Spleen (tissue), 7 donors: ENCODE measurements around the gene ANXA7.

Experiments
- POLR2A ChIP-seq, 3 donors: fragments of 450-650 bp; IDR thresholded peaks; one replicate each; pipeline ENCODE4 v1.5.1; 2017; ENCODE audit warnings: antibody characterized with exemption in 3 of 3, mild to moderate bottlenecking in 1 of 3
- POLR2AphosphoS5 ChIP-seq, 3 donors: sonication (generic); formaldehyde crosslinking; IDR thresholded peaks; one replicate each; pipeline ENCODE4 v1.5.1; 2017; ENCODE audit warnings: antibody characterized with exemption in 3 of 3
- TF ChIP-seq, protein P1 (sequence below), 11 experiments: fragments of 200-600 bp in 7 of 11; fragments of 450-650 bp in 4 of 11; sonication (generic) in 4 of 11; IDR thresholded peaks in 8 of 11; conservative IDR thresholded peaks in 3 of 11; 1 replicate in 7 of 11; 2 replicates in 4 of 11; pipeline versions ENCODE4 v1.4.0 to v1.8.0; 2016 to 2021; ENCODE audit warnings: antibody characterized with exemption in 11 of 11, inconsistent platforms in 4 of 11, mild to moderate bottlenecking in 1 of 11
- donor health status: DM: no; HTN: no; CAD: no; lungs with moderate emphysema.
- donor health status: DM: no; HTN: no; CAD: no.
- donor health status: DM: no; HTN: no; CAD: no.

- TF ChIP-seq, protein P1, sequence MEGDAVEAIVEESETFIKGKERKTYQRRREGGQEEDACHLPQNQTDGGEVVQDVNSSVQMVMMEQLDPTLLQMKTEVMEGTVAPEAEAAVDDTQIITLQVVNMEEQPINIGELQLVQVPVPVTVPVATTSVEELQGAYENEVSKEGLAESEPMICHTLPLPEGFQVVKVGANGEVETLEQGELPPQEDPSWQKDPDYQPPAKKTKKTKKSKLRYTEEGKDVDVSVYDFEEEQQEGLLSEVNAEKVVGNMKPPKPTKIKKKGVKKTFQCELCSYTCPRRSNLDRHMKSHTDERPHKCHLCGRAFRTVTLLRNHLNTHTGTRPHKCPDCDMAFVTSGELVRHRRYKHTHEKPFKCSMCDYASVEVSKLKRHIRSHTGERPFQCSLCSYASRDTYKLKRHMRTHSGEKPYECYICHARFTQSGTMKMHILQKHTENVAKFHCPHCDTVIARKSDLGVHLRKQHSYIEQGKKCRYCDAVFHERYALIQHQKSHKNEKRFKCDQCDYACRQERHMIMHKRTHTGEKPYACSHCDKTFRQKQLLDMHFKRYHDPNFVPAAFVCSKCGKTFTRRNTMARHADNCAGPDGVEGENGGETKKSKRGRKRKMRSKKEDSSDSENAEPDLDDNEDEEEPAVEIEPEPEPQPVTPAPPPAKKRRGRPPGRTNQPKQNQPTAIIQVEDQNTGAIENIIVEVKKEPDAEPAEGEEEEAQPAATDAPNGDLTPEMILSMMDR (IDR thresholded peaks at IDR 0.05 in 8 of 11, conservative IDR thresholded peaks at IDR 0.05 in 3 of 11) = no peak
- TF ChIP-seq POLR2A (IDR thresholded peaks at IDR 0.05) (no peak), POLR2AphosphoS5 (IDR thresholded peaks at IDR 0.05) (no peak)
Observed at GRCh38 chr10:73423309-73423708, 9.5 kb upstream of the ANXA7 start.
